Esophagus (tissue), 2 donors: ENCODE data around the gene SLC2A9. TPM values are rescaled to one million over a fixed set of nuclear protein-coding genes. Genes with fewer than 3 reads are reported as not detected.
"Not testable (repeated sequence)": the region's sequence is repeated elsewhere in the genome, so short reads cannot be mapped to it uniquely, and the experiment has no call there.

Experiments used
- H3K27ac ChIP-seq, 2 donors: one replicate each; pipeline ENCODE4 v1.5.1; 2013; ENCODE audit warnings: low read depth in 2 of 2, mild to moderate bottlenecking in 2 of 2, inconsistent platforms in 1 of 2, low read length in 1 of 2, moderate library complexity in 1 of 2
- H3K27me3 ChIP-seq, 2 donors: one replicate each; pipeline ENCODE4 v1.6.1; 2013; ENCODE audit warnings: low read length in 2 of 2, control low read depth in 1 of 2, mild to moderate bottlenecking in 1 of 2; ENCODE audit not compliant: insufficient read depth in 2 of 2, control insufficient read depth in 1 of 2
- H3K36me3 ChIP-seq, 2 donors: one replicate each; pipeline ENCODE4 v1.6.1; 2013; ENCODE audit warnings: low read length in 1 of 2; ENCODE audit not compliant: control insufficient read depth in 2 of 2, insufficient read depth in 2 of 2
- H3K4me1 ChIP-seq, 2 donors: one replicate each; pipeline ENCODE4 v1.6.1; 2013; ENCODE audit warnings: low read length in 1 of 2; ENCODE audit not compliant: control insufficient read depth in 2 of 2, insufficient read depth in 2 of 2
- H3K4me3 ChIP-seq, 2 donors: one replicate each; pipeline ENCODE4 v1.5.1; 2013; ENCODE audit warnings: low read length in 2 of 2, mild to moderate bottlenecking in 2 of 2, low read depth in 1 of 2, moderate library complexity in 1 of 2
- H3K9me3 ChIP-seq, 2 donors: one replicate each; pipeline ENCODE4 v1.6.1; 2013; ENCODE audit warnings: mild to moderate bottlenecking in 2 of 2, low read depth in 1 of 2, low read length in 1 of 2, moderate library complexity in 1 of 2; ENCODE audit not compliant: control insufficient read depth in 2 of 2, insufficient read depth in 1 of 2
- WGBS, 2 donors: extraction: QIAGEN DNeasy Blood & Tissue Kit; methylation state at CpG; one replicate each; pipeline ENCODE4 v1.1.7; 2013; 5-methylcytosine and 5-hydroxymethylcytosine counted together
- polyA plus RNA-seq, 2 donors: library from polyadenylated mRNA; stranded (reverse); fragments of 200-250 nt; gene quantifications; one replicate each; pipeline ENCODE4 v1.2.3, GENCODE V29; 2013
- donor health status: healthy with polysubstance abuse.
- donor health status: Bipolar disorder and iron deficiency.

The SLC2A9 gene
- polyA plus RNA-seq, 2 donors = 4.1 to 5.8 TPM

GRCh38 chr4:9916346-9916745 lies 105.0 kb downstream of the SLC2A9 start:
- Histone ChIP-seq H3K4me3 (no peak overlapping the region), H3K4me1 (peaks cover 0 to 1% of the 10 kb centered on the region in 2 donors), H3K9me3 (no peaks in the 10 kb centered on the region), H3K27ac (no peak overlapping the region), H3K36me3 (peaks cover 0 to 2% of the 10 kb centered on the region in 2 donors), H3K27me3 (no peaks in the 10 kb centered on the region)
- WGBS, 2 donors = 61 to 76% methylated on average over 1 of the region's 1 CpG

- Histone ChIP-seq H3K36me3 (peaks cover 0 to 2% of the 10 kb centered on the region in 2 donors), H3K27ac (no peak overlapping the region), H3K27me3 (no peaks in the 10 kb centered on the region), H3K4me1 (peaks cover 0 to 2% of the 10 kb centered on the region in 2 donors), H3K9me3 (no peaks in the 10 kb centered on the region), H3K4me3 (no peak overlapping the region)
- WGBS, 2 donors = 83 to 86% methylated on average over 3 of the region's 3 CpGs
These were observed 107.5 kb downstream of the SLC2A9 start for GRCh38 chr4:9913846-9914245.

GRCh38 chr4:9906996-9907395 lies 114.3 kb downstream of the SLC2A9 start:
- peaks cover 0 to 4% of the 10 kb centered on the region in 2 donors for H3K4me1 ChIP-seq
- H3K27me3 ChIP-seq = no peaks in the 10 kb centered on the region
- no peaks in the 10 kb centered on the region for H3K36me3 ChIP-seq
- 94 to 100% methylated on average over 1 of the region's 1 CpG for WGBS, 2 donors
- H3K4me3 ChIP-seq = no peak overlapping the region
- no peak overlapping the region for H3K27ac ChIP-seq
- no peaks in the 10 kb centered on the region for H3K9me3 ChIP-seq

- Histone ChIP-seq H3K27me3 (no peaks in the 10 kb centered on the region), H3K4me3 (no peak overlapping the region), H3K36me3 (no peaks in the 10 kb centered on the region), H3K27ac (no peak overlapping the region), H3K4me1 (peaks cover 0 to 2% of the 10 kb centered on the region in 2 donors), H3K9me3 (no peaks in the 10 kb centered on the region)
- WGBS, 2 donors = 58 to 77% methylated on average over 4 of the region's 4 CpGs
These were observed 116.2 kb downstream of the SLC2A9 start for GRCh38 chr4:9904976-9905587.

- Histone ChIP-seq H3K4me1 (peaks cover 0 to 2% of the 10 kb centered on the region in 2 donors), H3K4me3 (no peak overlapping the region), H3K9me3 (no peaks in the 10 kb centered on the region), H3K27me3 (no peaks in the 10 kb centered on the region), H3K27ac (no peak overlapping the region), H3K36me3 (no peaks in the 10 kb centered on the region)
- 81 to 87% methylated on average over 3 of the region's 3 CpGs for WGBS, 2 donors
These were observed 118.0 kb downstream of the SLC2A9 start for GRCh38 chr4:9903317-9903716.

GRCh38 chr4:9901257-9901656 lies 120.0 kb downstream of the SLC2A9 start:
- no peak overlapping the region for H3K27ac ChIP-seq
- H3K36me3 ChIP-seq = no peaks in the 10 kb centered on the region
- H3K4me1 ChIP-seq = peaks cover 0 to 2% of the 10 kb centered on the region in 2 donors
- H3K9me3 ChIP-seq = no peaks in the 10 kb centered on the region
- no peak overlapping the region for H3K4me3 ChIP-seq
- no peaks in the 10 kb centered on the region for H3K27me3 ChIP-seq
- 44 to 55% methylated on average over 3 of the region's 3 CpGs for WGBS, 2 donors

GRCh38 chr4:9900633-9901032 lies 120.7 kb downstream of the SLC2A9 start:
- not testable (repeated sequence) for H3K36me3 ChIP-seq, H3K4me1 ChIP-seq, H3K27ac ChIP-seq, H3K9me3 ChIP-seq, H3K27me3 ChIP-seq, H3K4me3 ChIP-seq
- WGBS, 2 donors = 52 to 56% methylated on average over 4 of the region's 4 CpGs

- Histone ChIP-seq H3K4me3 (no peak overlapping the region), H3K4me1 (no peaks in the 10 kb centered on the region), H3K27ac (no peak overlapping the region), H3K27me3 (no peaks in the 10 kb centered on the region), H3K9me3 (no peaks in the 10 kb centered on the region), H3K36me3 (no peaks in the 10 kb centered on the region)
- WGBS, 2 donors = 76 to 82% methylated on average over 5 of the region's 5 CpGs
These were observed 121.8 kb downstream of the SLC2A9 start for GRCh38 chr4:9899306-9900055.

GRCh38 chr4:9898596-9899305 lies 122.5 kb downstream of the SLC2A9 start:
- Histone ChIP-seq H3K4me1 (no peaks in the 10 kb centered on the region), H3K36me3 (no peaks in the 10 kb centered on the region), H3K27ac (no peak overlapping the region), H3K4me3 (no peak overlapping the region), H3K9me3 (no peaks in the 10 kb centered on the region), H3K27me3 (no peaks in the 10 kb centered on the region)
- 49 to 63% methylated on average over 9 of the region's 9 CpGs for WGBS, 2 donors
